ENCODE results near the gene RPL36.
"Not testable (repeated sequence)": the region's sequence is repeated elsewhere in the genome, so short reads cannot be mapped to it uniquely, and the experiment has no call there.

The RPL36 gene

DNA sequence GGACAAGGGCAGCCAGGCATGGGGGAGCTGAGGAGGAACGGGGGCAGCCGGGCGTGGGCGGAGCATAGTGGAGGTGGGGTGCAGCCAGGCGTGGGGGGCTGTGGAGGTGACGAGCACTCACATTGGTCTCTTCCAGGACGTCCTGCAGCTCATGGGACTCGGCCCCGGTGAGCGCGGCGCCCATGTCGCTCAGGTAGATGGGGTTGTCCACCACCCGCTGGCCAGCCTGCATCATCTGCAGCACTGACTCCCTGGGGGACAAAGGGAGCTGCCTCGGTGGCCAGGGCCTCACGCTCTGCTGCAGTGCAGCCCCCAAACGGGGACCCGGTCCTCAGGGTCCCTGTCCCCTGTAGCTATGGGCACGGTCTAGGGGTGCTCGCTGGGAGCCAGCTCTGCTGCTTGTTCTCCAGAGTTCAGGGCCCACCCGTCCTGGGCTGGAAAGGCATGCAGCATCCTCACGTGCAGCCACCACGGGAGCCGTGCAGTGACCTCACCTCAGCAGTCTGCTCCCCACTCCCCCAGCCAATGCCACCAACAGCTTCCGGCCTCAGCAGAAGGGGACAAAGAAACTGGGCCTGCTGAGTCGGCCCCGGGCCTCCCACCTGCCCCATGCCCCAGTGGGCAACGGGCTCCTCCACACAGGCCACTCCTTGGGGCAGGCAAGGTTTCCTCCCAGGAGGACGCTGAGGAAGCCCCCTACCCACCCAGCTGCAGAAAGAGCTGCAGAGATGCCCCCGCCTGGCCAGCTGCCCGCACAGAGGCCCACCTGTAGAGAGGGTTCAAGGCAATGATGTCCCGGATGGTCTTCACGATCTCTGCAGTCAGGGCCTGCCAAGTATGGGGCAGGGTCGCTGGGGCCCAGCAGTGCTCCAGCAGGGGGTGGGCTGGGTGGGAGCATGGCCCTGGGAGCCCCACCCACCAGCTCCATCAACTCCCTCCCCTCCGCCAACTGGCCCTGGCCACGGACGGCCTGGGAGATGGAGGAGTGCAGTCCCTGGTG, 17.8 kb downstream of the RPL36 start:
- no peak for DNase-seq

DNA sequence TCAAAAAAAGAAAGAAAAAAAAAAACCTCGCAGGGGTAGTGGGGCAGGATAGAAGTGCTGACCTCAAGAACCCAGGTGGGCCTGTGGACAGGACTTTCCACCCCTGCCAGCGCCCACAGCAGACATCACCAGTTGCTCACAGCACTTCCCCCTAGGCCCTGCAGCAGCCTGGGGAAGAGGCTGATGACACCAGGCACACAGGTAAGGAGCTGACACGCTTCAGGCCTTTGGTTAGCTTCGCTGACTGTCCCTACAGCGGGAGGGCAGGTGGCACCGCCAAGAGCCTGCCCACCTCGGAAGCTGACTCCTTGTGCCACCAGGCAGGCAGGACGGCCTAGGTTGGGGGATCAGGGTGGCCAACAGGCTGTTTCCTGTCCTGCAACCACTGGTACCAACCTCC, 20.9 kb downstream of the RPL36 start:
- DNase-seq, result no peak

GRCh38 chr19:5711713-5712161, 21.6 kb downstream of the RPL36 start:
- no peak for DNase-seq

- no peak for DNase-seq
Observed at GRCh38 chr19:5713228-5713627, 23.1 kb downstream of the RPL36 start.

DNA sequence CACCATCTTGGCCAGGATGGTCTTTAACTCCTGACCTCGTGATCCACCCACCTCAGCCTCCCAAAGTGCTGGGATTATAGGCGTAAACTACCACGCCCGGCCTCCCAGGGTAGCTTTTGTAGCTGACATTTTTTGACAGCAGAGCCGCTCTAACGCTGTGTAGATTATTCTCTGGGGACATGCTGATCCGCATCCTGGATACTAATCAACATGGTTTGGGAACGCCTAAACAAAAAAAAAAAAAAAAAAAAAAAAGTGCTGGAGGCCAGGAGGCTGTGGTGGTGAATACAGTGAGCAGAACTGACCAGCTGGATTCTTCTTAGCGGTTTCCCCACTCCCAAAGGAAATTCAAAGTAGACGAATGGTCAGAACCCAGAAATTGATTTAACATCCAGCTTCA, 24.7 kb downstream of the RPL36 start:
- DNase-seq, result no peak

GRCh38 chr19:5717215-5717935, 27.3 kb downstream of the RPL36 start:
- DNase-seq, result peak in 1 of 3 donors; percentile 8

- peak; percentile 66 to 71 (median 69) for DNase-seq
Observed at GRCh38 chr19:5718037-5718578, 28.0 kb downstream of the RPL36 start.

DNA sequence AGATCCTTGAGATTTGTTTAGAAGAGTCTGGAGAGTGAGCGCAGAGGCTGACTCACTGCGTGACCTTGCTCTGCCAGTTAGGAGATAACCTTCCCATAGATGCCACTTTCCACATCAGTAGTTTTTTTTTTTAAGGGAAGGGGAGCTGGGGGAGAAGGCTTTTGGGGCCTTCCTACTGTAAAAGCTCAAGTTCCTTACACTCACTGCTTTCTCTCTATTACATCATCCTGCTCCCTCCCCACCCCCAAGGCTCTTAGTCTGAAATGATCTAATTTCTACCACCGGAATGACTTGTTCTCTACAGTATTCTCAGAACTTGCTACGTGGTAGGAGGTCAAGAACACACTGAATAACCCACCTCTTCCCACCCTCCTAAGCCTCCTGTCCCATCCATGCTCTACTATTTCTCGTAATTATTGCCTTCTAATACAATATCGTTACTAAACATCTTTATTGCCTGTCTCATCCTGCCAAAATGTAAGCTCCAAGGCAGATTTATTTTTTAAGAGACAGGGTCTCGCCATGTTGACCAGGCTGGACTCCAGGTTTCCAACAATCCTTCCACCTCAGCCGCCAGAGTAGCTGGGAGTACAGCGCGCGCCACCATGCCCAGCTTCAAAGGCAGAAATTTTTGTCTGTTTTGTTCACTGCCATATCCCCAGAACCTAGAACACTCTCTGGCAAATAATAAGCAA, 28.6 kb downstream of the RPL36 start:
- peak; percentile 80 to 86 (median 83) for DNase-seq

GRCh38 chr19:5719274-5719960, 29.3 kb downstream of the RPL36 start:
- peak; percentile 22 to 25 (median 24) for DNase-seq

GRCh38 chr19:5719961-5720790, 30.1 kb downstream of the RPL36 start, which contains the start of the genes CATSPERD and LONP1:
Gene CATSPERD, plus strand, starts transcription at chr19:5720637. Its CDS starts 101 bp downstream, at chr19:5720738.
Gene LONP1, minus strand, starts transcription at chr19:5720146. Its CDS starts 14 bp downstream, at chr19:5720132.
- peak; percentile 99 to 100 (median 99) for DNase-seq

- DNase-seq, result no peak
Observed at GRCh38 chr19:5727453-5728050, 37.5 kb downstream of the RPL36 start.

- DNase-seq, result not testable (repeated sequence)
Observed at GRCh38 chr19:5733172-5733571, 43.1 kb downstream of the RPL36 start.

- no peak for DNase-seq
Observed at GRCh38 chr19:5738423-5738822, 48.3 kb downstream of the RPL36 start.

Data from suppressor macrophage treated with lipopolysaccharide for 1 hour (primary cell).